ENCODE results near the gene GRIA2.
A peak's percentile ranks its signal among the peaks of the same experiment; 100 is the strongest.

Gene GRIA2

DNA sequence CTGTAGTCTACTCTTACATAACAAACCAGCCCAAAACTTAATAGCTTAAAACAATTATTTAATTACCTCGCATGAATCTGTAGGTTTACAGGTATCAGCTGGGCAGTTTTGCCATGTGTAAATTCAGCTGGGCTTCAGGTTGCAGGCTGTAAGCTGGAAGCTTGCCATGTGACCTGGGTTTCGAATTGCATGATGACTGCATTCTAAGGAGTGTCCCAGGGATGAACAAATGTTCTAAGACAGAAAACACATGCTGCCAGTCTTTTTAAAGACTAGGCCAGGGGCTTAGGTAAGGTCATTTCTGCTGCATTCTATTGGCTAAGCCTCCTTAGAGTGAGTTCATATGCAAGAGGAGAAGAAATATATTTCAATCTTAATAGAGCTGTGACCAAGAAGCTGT is 44.8 kb downstream of the GRIA2 start:
- DNase-seq, result no peak

DNA sequence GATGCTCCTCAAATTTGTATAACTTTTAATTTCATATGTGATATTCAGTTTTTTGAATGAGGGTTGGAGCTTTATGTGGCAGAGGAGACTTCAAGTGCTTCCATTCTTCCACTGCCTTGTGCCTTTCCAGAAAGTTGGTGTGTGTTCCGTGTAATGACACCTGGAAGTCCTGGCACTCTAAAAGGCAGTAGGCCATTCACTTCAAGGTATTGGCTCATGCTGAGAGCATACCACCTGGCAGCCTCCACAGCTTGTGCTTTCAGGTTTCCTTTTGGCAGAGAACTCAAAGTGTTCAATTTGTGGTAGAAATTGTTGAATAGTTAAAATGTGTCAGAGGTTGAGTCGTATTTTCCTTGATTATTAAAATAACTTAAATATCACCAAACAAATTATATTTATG is 49.6 kb downstream of the GRIA2 start:
- DNase-seq, result no peak

DNA sequence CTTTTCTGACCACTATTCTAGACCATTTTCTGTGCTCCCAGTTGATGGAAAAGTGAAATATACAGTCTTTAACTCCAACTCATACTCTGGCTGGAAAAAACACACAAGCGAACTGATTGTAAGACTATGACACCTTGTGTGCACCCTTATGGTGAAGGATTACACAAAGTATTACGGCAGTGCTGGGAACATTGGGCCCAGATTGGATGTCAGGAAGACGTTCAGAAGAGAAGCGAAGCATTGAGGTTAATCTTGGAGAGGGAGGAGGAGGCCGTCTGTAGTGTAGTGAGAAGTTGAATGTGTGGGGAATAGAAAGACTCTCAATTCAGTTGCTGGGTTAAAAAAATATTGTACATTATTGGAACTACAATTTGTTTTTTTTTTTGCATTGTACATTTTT is 50.0 kb downstream of the GRIA2 start:
- no peak for DNase-seq

DNA sequence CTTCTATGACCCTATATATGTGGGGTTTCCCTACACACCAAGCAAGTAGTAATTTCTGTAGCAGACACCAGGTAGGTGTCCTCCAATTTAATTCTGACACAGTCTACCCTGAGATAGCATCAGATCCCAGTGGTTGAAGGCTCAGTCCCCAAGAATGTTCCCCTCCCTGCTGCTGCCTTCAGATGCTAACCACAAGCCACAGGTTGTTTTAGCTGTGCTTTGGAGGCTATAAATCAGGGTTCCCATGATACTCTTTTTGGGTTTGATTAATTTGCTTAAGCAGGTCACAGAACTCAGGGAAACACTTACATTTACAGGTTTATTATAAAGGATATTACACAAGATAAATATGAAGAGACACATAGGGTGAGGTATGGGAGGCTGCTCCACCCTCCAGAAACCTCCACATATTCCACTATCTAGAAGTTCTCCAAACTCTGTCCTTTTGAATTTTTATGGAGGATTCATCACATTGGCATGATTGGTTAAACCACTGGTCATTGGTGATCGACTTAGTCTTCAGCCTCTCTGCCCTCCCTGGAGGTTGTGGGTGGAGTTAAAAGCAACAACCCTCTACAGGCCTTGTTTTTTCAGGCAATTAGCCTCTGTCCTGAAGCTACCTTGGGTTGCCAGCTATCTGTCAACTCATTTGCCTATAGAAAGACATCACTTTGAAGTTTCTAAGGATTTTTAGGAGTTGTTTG is 50.8 kb downstream of the GRIA2 start:
- no peak for DNase-seq

- DNase-seq, result no peak
Measured at GRCh38 chr4:157280673-157281072, 60.1 kb downstream of the GRIA2 start.

- DNase-seq, result no peak
Measured at GRCh38 chr4:157282019-157282418, 61.5 kb downstream of the GRIA2 start.

- DNase-seq, result no peak
Measured at GRCh38 chr4:157287445-157287844, 66.9 kb downstream of the GRIA2 start.

- DNase-seq, result no peak
Measured at GRCh38 chr4:157290622-157291021, 70.1 kb downstream of the GRIA2 start.

GRCh38 chr4:157291071-157291470 is 70.5 kb downstream of the GRIA2 start:
- peak in 1 of 2 donors; percentile 61 for DNase-seq

DNA sequence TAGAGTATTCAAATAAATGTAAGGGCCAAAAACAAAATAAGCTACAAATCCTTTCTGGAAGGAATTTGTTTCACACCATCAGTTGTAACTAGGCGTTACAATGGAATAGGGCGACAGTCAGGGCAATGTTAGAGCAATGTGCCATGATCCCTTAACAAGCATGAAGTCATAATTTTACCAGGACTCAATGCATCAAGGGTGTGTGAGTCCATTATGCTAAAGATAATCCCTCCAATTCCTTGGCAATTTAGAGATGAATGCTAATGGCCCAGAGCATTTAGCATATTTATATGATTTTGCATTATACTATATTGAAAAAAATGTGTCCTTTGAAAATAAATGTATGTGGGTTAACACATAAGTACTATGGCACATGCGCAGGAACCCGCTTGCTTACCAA is 73.1 kb downstream of the GRIA2 start:
- no peak for DNase-seq

DNA sequence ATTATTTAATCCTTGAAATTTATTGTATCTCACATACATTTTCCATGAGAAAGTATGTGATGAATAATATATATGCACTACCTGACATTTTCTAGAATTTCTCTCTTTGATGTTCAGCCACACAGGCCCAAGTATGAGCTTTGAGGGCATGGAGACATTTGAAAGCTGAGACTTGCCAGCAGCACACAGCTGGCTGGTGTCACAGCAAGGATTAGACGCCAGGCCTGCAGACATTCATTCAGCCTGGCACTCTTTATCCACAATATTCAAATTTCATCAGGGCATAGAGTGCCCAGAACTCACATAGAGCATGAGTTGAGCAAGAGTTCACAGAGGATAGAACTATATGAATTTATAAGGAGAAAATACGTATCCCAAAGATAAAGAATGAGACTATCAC is 74.0 kb downstream of the GRIA2 start:
- no peak for DNase-seq

GRCh38 chr4:157300701-157301100 is 80.2 kb downstream of the GRIA2 start:
- DNase-seq, result no peak

DNA sequence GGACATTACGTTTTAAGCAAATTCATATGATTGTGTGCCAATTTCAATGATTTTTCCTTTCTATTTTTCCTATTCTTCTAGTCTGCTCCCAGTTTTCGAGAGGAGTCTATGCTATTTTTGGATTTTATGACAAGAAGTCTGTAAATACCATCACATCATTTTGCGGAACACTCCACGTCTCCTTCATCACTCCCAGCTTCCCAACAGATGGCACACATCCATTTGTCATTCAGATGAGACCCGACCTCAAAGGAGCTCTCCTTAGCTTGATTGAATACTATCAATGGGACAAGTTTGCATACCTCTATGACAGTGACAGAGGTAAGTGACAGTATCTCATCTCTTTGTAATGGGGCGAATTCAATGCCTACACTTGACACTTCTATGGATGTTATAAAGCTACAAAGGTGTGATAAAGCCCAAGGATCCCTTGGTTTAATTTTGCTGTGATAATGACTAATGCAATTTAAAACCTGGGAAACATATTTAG is 83.0 kb downstream of the GRIA2 start:
- no peak for DNase-seq

GRCh38 chr4:157304769-157305168 is 84.2 kb downstream of the GRIA2 start:
- DNase-seq, result no peak

- DNase-seq, result no peak
Measured at GRCh38 chr4:157312702-157313101, 92.2 kb downstream of the GRIA2 start.

DNA sequence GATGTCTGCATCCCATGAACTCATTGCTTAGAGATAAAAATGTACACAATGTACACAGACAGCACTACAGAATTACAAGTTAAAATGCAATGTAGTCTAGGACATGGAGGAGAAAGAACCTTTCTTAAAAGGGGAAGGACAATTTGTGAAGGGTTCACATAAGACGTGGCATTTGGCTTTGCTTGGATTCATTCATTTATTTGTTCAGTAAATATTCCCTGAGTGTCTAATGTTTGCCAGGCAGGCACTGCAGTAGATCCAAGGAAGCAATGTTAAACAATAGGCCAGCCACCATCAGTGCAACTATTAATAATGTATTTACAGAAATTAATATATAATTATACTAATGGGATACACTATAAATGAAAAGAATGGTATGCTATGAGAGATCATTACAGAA is 94.4 kb downstream of the GRIA2 start:
- no peak for DNase-seq

DNA sequence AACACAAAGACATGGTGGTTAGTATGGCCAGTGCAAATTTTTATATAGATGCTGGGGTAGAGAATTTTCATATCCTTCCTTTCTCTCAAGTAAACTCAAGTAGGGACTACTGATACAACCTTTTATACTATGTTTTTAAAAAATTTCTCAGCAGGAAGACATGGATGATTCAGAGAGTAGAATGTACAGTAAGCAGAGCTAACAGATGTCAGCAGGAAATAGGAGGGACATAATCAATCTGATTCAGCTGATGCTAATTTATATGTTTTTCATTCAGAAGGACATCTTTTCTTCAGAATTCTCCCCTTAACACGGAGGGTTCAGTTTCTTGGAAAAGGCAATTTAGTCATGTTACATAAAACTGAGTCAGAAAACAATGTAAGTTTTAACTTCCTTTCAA is 95.4 kb downstream of the GRIA2 start:
- DNase-seq, result no peak

- no peak for DNase-seq
Measured at GRCh38 chr4:157320092-157320491, 99.6 kb downstream of the GRIA2 start.

GRCh38 chr4:157327666-157328065 is 107.1 kb downstream of the GRIA2 start:
- no peak for DNase-seq

DNA sequence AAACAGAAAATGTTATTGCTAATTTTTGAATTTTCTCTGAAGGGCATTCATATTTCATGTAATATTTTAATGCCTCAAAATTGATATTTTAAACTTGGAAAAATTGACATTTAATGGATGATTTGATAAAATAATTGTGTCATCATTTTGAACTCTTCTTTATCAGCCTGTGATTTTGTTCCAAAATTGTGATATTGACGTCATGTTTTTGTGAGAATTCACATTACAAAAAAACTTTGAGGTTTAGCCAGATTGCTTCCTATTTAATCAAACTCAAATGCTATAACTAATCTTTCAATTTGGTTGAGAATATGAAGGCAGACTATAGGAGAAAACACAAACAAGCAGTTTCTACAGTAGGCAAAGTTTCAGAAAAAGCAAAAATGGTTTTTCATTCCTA is 137.4 kb downstream of the GRIA2 start:
- no peak for DNase-seq

DNA sequence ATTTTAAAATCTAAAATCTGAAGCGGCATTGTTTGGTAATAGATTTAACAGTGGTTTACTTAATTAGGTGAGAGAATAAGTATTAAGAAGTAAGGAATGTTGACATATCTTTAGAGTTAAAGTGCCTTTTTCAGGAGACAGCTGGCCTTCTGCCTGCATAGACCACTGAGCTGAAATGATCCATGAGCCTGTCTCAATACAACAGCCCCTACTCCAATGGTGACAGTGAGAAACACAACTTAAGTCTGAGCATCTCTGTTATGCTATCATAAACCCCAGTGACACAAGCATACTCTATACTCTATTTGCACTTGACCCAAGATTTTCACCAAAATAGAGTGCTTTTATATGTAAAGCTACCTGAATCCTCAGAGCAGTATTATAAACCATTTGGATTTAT is 137.9 kb downstream of the GRIA2 start:
- no peak for DNase-seq

DNA sequence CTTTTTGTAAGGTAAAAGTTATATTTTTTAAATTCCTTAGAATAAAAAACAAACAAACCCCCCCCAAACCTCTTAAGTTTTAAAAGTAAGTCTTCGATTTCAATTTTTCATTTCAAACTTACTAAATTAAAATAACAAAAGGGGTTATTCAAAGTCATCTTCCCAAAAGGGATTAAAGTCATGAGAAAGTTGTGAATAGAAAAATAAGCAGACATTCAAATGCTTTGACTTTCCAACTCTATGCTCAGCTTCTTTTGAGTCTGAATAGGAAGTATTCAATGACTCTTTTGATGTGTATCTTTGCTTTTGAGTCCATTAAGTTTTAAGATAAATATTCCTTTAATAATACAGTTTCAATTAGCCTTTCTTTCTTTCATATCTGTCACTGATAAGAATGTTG is 138.3 kb downstream of the GRIA2 start:
- DNase-seq, result no peak

GRCh38 chr4:157363360-157363759 is 142.8 kb downstream of the GRIA2 start:
- no peak for DNase-seq

GRCh38 chr4:157372154-157372553 is 151.6 kb downstream of the GRIA2 start:
- no peak for DNase-seq

DNA sequence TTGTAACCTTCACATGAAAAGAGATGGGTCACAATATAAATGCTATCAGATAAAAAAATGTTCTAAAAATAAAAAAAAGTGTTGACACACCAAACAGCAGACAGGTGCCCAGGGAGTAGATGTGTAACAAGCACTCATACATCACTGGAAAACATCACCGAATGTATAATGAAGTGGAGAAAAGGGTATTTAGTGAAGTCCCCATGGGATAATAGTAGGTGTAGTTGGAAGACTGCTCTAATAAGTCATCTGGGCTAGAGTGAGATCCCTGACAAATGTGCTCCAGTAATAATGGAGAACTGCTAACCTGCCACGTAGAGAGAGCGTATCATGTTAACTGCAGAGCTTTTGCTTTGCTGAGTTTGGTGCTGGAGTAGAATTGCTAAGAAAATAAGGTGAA is 152.0 kb downstream of the GRIA2 start:
- DNase-seq, result no peak
